ENCODE measurements around the gene CNTNAP5.

CNTNAP5 gene

DNA sequence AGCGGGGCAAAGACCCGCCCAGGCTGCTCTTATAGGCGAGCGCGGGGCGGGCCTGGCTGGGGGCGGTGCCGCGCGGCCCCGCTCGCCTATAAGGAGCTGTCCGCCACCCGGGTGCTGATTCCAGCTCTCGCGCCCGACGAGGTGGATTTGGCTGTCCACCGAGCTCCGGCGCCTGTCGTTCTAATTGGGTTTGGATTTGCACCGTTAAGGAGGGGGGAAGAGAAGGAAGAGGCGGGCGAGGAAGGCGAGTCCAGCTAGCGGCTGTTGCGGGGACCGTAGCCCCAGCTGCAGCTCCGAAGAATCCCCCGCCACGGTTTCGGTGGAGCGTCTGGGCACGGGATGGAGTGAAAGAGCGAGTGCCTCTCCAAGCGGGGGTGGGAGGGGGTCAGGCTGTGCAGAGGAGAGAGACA lies at the start of gene CNTNAP5:
Gene CNTNAP5 (plus strand): TSS at position 117 of the 410 bp plus-strand sequence. CDS start 364 bp downstream, outside the sequence.
- DNase-seq (ENCODE audit: low spot score) = peak; percentile 63

GRCh38 chr2:123976054-123976648 lies 48.9 kb upstream of the CNTNAP5 start:
- DNase-seq (ENCODE audit: low spot score) = no peak

GRCh38 chr2:123993728-123994323 lies 31.3 kb upstream of the CNTNAP5 start:
- peak; percentile 29 for DNase-seq (ENCODE audit: low spot score)

- DNase-seq (ENCODE audit: low spot score) = no peak
Observed at GRCh38 chr2:123999681-124000080, 25.4 kb upstream of the CNTNAP5 start.

GRCh38 chr2:124001696-124002430 lies 23.2 kb upstream of the CNTNAP5 start:
- no peak for DNase-seq (ENCODE audit: low spot score)

GRCh38 chr2:124018890-124019289 lies 6.2 kb upstream of the CNTNAP5 start:
- DNase-seq (ENCODE audit: low spot score) = no peak

DNA sequence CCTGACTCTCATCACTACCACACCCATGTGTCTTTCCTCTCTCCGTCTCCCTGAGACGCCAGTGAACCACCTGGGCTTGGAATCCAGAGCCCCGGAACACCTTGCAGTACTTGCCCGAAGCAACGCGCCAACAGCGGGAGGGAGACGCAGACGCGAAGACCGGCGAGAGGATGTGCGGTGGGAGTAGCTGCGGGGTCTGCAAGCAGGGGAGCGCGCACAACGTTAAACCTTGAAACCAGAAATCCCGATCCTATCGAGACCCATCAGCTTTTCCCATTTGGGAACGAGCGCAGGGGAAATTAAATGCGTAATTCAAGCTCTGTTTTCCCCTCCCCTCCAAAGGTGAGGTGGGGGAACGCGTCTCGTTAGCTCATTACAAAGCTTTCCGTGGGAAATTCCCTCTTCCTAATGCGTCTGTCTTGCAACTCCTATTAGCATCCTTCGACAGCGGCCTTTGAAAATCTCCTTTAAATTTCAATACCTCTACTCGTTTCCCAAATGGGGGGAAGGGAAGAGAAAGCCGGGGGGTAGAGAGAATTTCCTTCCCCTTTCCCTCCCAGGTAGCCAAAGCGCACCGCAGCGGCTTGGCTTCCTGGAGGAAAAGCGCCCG lies 421 bp upstream of the CNTNAP5 start:
- DNase-seq (ENCODE audit: low spot score) = no peak

DNA sequence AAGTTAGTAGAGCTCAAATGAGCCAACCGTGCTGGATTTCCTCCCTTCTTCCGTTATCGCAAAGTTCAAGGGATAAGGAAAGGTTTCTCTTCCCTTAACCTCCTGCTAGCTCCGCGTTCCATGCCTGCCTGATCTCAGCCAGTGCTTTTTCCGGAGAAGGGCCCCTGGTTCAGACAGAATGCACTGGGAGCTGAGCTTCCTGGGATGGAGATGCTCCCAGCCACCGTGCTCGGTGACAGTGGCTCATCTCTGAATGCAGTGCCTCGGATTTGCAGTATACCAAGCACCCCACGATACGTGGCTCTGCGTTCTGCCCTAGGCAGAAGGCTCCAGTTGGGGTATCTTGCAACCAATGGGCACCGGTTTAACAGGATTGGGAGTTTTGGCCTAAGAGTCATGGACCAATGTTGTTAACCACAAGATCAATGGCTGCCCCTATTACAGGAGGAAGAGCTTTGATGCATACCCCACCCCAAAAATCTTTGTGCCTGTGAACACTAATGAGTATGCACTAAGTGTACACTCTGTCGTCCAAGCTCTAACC lies 876 bp downstream of the CNTNAP5 start:
- peak; percentile 45 for DNase-seq (ENCODE audit: low spot score)

- DNase-seq (ENCODE audit: low spot score) = no peak
Observed at GRCh38 chr2:124026503-124026902, 1.4 kb downstream of the CNTNAP5 start.

DNA sequence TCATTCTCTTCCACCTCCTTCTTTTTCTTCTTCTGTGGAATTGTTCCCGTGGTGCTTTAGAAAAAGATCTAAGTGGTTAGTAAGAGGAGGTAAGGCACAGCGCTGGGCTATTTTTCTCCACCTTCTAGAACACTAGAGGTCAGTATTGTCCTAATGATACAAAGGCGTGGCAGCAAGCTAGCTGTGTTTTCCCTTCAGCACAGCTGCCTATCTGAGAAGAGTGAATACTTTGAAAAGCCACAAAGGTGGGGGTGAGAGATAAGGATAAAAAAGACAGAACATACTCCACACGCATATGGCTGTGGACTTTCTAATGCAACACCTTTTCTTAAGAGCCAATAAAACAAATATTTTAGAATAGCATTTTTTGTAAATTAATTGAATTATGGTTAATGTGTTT lies 2.1 kb downstream of the CNTNAP5 start:
- DNase-seq (ENCODE audit: low spot score) = peak; percentile 85

- peak; percentile 12 for DNase-seq (ENCODE audit: low spot score)
Observed at GRCh38 chr2:124032799-124033198, 7.7 kb downstream of the CNTNAP5 start.

DNA sequence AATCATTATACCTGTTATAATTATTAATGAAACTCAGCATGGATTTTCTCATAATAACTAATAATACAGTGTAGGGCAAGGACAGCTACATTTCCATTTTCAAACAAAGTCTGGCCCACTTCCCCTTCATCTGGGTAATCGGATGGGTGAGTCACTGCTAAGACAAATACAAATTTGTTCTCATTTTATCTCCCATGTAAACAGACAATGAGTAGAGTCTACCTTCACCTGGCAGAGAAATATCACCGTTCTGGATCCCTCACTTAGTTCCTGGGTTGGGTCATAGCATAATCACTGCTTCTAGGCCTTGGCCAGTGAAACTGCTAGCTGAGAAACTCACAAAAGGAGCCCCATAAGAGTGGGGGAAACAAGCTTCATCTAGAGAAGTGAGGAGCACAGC lies 9.2 kb downstream of the CNTNAP5 start:
- no peak for DNase-seq (ENCODE audit: low spot score)

DNA sequence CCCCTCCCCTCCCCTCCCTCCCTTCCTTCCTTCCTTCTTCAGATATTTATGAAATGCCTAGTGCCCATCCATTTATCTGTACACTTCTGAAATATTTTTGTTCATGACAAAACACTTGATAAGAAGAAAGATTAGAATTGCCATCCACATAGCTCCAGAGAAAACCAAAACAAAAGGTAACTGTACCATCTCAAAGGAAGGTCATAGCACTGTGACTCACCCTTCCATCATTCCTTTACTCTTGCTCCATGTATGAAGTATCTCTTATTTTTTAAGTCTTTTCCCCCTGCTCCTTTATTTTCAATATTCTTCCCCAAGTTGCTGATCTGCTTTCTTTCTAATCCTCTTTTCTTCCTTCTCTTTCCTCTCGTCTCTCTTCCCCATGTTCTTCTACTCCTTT lies 9.9 kb downstream of the CNTNAP5 start:
- DNase-seq (ENCODE audit: low spot score) = no peak

GRCh38 chr2:124039032-124039431 lies 13.9 kb downstream of the CNTNAP5 start:
- no peak for DNase-seq (ENCODE audit: low spot score)

GRCh38 chr2:124039762-124040291 lies 14.7 kb downstream of the CNTNAP5 start:
- DNase-seq (ENCODE audit: low spot score) = no peak

DNA sequence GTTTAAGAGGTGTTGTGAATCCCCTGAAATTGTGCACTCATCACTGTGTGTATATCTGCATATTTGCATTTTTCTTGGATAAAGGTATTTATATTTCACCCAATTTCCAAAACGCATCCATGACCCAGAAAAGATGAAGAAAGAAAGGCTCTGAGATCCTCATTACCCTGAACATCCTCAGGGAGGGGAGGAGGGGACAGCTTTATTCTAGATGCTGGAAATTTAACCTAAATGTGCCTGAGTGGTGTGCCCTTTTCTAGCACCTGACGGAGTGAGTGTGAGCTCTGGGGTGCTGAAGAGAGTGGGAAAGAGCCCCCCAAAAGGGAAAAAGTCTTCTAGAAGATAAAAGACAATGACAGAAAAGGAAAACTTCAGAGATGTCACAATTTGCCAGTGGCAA lies 20.8 kb downstream of the CNTNAP5 start:
- no peak for DNase-seq (ENCODE audit: low spot score)

DNA sequence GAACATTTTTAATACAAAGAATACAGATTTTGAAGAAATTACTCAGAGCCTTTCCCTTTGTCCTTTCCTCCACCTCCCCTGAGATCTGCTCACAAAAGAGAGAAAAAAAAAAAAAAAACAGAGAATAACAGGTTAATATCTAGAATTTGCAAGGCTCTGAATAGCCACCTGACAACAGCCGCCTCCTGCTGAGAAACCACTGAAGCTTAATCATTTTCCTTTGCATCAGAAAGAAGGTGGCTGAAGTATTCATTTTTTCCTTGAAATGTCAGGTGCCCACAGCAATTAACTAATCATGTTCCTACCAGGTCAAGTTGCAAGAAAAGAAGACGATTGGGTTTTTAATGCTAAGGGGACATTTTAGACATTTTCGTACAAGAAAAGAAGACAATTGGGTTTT lies 21.2 kb downstream of the CNTNAP5 start:
- no peak for DNase-seq (ENCODE audit: low spot score)

- no peak for DNase-seq (ENCODE audit: low spot score)
Observed at GRCh38 chr2:124048102-124048501, 23.0 kb downstream of the CNTNAP5 start.

DNA sequence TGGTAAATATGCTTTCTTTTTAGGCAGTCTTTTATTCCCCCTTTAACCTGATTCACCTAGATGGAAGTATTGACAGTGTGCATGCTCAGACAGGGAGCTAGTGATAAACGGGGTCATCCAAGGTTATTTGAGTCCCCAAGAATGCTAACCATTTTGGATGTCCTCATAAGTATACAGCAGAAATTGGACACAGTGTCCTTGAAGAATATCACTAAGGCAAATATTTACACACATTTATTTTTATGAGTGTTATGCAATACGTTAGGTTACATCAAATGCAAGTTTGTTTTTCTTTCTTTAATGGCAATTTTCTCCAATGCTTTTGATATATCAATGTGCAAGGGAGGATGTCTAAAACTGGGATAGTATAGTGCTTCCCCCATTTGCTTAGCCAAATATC lies 23.6 kb downstream of the CNTNAP5 start:
- no peak for DNase-seq (ENCODE audit: low spot score)

- no peak for DNase-seq (ENCODE audit: low spot score)
Observed at GRCh38 chr2:124049136-124049535, 24.0 kb downstream of the CNTNAP5 start.

GRCh38 chr2:124050833-124051497 lies 25.9 kb downstream of the CNTNAP5 start:
- no peak for DNase-seq (ENCODE audit: low spot score)

GRCh38 chr2:124053796-124054195 lies 28.7 kb downstream of the CNTNAP5 start:
- DNase-seq (ENCODE audit: low spot score) = no peak

Measured in Ammon's horn (tissue), 1 donor.